GM18526 (cell line): ENCODE results near the gene SCNN1G.

Experiments
- POLR2A ChIP-seq: IDR thresholded peaks from 3 replicates; pipeline ENCODE4 v1.6.1; 2011; ENCODE audit not compliant: insufficient read length; ENCODE audit errors: extremely low read depth

SCNN1G gene

GRCh38 chr16:23255000-23255399 lies 72.5 kb downstream of the SCNN1G start:
- no peak for TF ChIP-seq POLR2A

GRCh38 chr16:23256440-23256839 lies 73.9 kb downstream of the SCNN1G start:
- no peak for TF ChIP-seq POLR2A

GRCh38 chr16:23257682-23258081 lies 75.1 kb downstream of the SCNN1G start:
- TF ChIP-seq POLR2A = no peak

GRCh38 chr16:23258919-23259237 lies 76.3 kb downstream of the SCNN1G start:
- no peak for TF ChIP-seq POLR2A
